ENCODE data around the gene PUS7L. TPM values are rescaled to one million over a fixed set of nuclear protein-coding genes. Genes with fewer than 3 reads are reported as not detected.

PUS7L gene
- polyA plus RNA-seq, 1 donor from 2014 or later = 29.2 TPM

- Histone ChIP-seq H3K27me3 (ENCODE audit: insufficient read depth, low read depth, low read length) (no peaks in the 10 kb centered on the region), H3F3A (ENCODE audit: insufficient read depth, low read length, poor library complexity, severe bottlenecking) (no peaks in the 10 kb centered on the region), H4K20me1 (ENCODE audit: insufficient read depth) (no peaks in the 10 kb centered on the region), H3K36me3 (ENCODE audit: insufficient read depth, low read length) (peaks cover 13% of the 10 kb centered on the region), H3K9me2 (ENCODE audit: insufficient read depth, low read length) (no peaks in the 10 kb centered on the region), H3K9ac (ENCODE audit: low read length) (no peak overlapping the region), H3K4me2 (ENCODE audit: low read length) (no peak overlapping the region), H3K4me3 (ENCODE audit: low read length) (no peak overlapping the region), H3K27ac (ENCODE audit: low read length) (no peak overlapping the region), H3K9me3 (ENCODE audit: low read length) (no peaks in the 10 kb centered on the region), H2AFZ (ENCODE audit: low read depth, low read length) (no peak overlapping the region), H3K79me2 (replicated peaks; ENCODE audit: insufficient read depth, low read length) (no peaks in the 10 kb centered on the region)
- TF ChIP-seq EZH2 (IDR thresholded peaks at IDR 0.05; ENCODE audit: borderline replicate concordance, insufficient read depth, low read length, poor library complexity, severe bottlenecking) (no peak), SMC3 (conservative IDR thresholded peaks at IDR 0.05; ENCODE audit: poor library complexity) (no peak), EP300 (conservative IDR thresholded peaks at IDR 0.05; ENCODE audit: poor library complexity, severe bottlenecking) (no peak), MXI1 (conservative IDR thresholded peaks at IDR 0.05; ENCODE audit: poor library complexity, severe bottlenecking) (no peak), POLR2AphosphoS5 (IDR thresholded peaks at IDR 0.05) (no peak), RAD21 (conservative IDR thresholded peaks at IDR 0.05) (no peak), TAF1 (IDR thresholded peaks at IDR 0.05; ENCODE audit: low read depth) (no peak)
- TF ChIP-seq, protein P1, sequence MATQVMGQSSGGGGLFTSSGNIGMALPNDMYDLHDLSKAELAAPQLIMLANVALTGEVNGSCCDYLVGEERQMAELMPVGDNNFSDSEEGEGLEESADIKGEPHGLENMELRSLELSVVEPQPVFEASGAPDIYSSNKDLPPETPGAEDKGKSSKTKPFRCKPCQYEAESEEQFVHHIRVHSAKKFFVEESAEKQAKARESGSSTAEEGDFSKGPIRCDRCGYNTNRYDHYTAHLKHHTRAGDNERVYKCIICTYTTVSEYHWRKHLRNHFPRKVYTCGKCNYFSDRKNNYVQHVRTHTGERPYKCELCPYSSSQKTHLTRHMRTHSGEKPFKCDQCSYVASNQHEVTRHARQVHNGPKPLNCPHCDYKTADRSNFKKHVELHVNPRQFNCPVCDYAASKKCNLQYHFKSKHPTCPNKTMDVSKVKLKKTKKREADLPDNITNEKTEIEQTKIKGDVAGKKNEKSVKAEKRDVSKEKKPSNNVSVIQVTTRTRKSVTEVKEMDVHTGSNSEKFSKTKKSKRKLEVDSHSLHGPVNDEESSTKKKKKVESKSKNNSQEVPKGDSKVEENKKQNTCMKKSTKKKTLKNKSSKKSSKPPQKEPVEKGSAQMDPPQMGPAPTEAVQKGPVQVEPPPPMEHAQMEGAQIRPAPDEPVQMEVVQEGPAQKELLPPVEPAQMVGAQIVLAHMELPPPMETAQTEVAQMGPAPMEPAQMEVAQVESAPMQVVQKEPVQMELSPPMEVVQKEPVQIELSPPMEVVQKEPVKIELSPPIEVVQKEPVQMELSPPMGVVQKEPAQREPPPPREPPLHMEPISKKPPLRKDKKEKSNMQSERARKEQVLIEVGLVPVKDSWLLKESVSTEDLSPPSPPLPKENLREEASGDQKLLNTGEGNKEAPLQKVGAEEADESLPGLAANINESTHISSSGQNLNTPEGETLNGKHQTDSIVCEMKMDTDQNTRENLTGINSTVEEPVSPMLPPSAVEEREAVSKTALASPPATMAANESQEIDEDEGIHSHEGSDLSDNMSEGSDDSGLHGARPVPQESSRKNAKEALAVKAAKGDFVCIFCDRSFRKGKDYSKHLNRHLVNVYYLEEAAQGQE (IDR thresholded peaks at IDR 0.05; ENCODE audit: borderline replicate concordance) = no peak
- TF ChIP-seq, protein P2, sequence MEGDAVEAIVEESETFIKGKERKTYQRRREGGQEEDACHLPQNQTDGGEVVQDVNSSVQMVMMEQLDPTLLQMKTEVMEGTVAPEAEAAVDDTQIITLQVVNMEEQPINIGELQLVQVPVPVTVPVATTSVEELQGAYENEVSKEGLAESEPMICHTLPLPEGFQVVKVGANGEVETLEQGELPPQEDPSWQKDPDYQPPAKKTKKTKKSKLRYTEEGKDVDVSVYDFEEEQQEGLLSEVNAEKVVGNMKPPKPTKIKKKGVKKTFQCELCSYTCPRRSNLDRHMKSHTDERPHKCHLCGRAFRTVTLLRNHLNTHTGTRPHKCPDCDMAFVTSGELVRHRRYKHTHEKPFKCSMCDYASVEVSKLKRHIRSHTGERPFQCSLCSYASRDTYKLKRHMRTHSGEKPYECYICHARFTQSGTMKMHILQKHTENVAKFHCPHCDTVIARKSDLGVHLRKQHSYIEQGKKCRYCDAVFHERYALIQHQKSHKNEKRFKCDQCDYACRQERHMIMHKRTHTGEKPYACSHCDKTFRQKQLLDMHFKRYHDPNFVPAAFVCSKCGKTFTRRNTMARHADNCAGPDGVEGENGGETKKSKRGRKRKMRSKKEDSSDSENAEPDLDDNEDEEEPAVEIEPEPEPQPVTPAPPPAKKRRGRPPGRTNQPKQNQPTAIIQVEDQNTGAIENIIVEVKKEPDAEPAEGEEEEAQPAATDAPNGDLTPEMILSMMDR (IDR thresholded peaks at IDR 0.05; ENCODE audit: poor library complexity, severe bottlenecking) = no peak
These were observed 21.6 kb downstream of the PUS7L start for GRCh38 chr12:43736927-43737440.

DNA sequence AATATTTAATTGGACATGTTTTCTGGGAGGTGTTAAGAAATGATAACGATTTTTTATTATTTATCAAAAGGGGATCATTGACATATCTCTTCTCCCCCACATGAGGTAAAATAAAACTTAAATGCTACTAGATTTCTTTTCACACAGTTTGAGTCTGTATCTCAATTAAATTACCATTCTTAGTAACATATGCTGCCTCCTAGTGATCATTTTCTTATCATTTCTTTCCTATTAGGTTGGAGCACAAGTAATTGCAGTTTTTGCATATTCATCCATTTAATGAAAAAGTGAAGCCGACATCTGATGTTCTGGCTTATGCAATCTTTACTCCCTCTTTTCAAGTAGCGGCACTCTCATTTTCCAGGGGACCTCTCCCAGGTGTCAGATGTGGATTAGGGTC lies 24.9 kb downstream of the PUS7L start:
- H3K4me2 ChIP-seq (ENCODE audit: low read length) = no peak overlapping the region
- H2AFZ ChIP-seq (ENCODE audit: low read depth, low read length) = no peak overlapping the region
- no peaks in the 10 kb centered on the region for H3F3A ChIP-seq (ENCODE audit: insufficient read depth, low read length, poor library complexity, severe bottlenecking)
- H3K9ac ChIP-seq (ENCODE audit: low read length) = no peak overlapping the region
- peaks cover 13% of the 10 kb centered on the region for H3K36me3 ChIP-seq (ENCODE audit: insufficient read depth, low read length)
- H3K27ac ChIP-seq (ENCODE audit: low read length) = no peak overlapping the region
- no peaks in the 10 kb centered on the region for H3K9me3 ChIP-seq (ENCODE audit: low read length)
- no peak overlapping the region for H3K4me3 ChIP-seq (ENCODE audit: low read length)
- TF ChIP-seq RAD21 (conservative IDR thresholded peaks at IDR 0.05) (no peak), EZH2 (IDR thresholded peaks at IDR 0.05; ENCODE audit: borderline replicate concordance, insufficient read depth, low read length, poor library complexity, severe bottlenecking) (no peak), EP300 (conservative IDR thresholded peaks at IDR 0.05; ENCODE audit: poor library complexity, severe bottlenecking) (no peak), POLR2AphosphoS5 (IDR thresholded peaks at IDR 0.05) (no peak), SMC3 (conservative IDR thresholded peaks at IDR 0.05; ENCODE audit: poor library complexity) (no peak), MXI1 (conservative IDR thresholded peaks at IDR 0.05; ENCODE audit: poor library complexity, severe bottlenecking) (no peak), TAF1 (IDR thresholded peaks at IDR 0.05; ENCODE audit: low read depth) (no peak)
- TF ChIP-seq, protein P2 (IDR thresholded peaks at IDR 0.05; ENCODE audit: poor library complexity, severe bottlenecking) = no peak
- TF ChIP-seq, protein P1 (IDR thresholded peaks at IDR 0.05; ENCODE audit: borderline replicate concordance) = no peak
- H4K20me1 ChIP-seq (ENCODE audit: insufficient read depth) = no peaks in the 10 kb centered on the region
- no peaks in the 10 kb centered on the region for H3K9me2 ChIP-seq (ENCODE audit: insufficient read depth, low read length)
- H3K27me3 ChIP-seq (ENCODE audit: insufficient read depth, low read depth, low read length) = no peaks in the 10 kb centered on the region
- no peaks in the 10 kb centered on the region for H3K79me2 ChIP-seq (replicated peaks; ENCODE audit: insufficient read depth, low read length)
